SU-DHL-6 (cell line): ENCODE results near the gene WDR62.

Experiments used
- H2AFZ ChIP-seq: fragments of 200-600 bp; sonication (generic); 2 replicates; pipeline ENCODE4 v1.6.1; 2014; ENCODE audit warnings: low read depth, mild to moderate bottlenecking, moderate library complexity, mixed read lengths, antibody characterized with exemption, low read length; ENCODE audit not compliant: severe bottlenecking
- H3F3A ChIP-seq: fragments of 200-600 bp; shearing (Covaris generic); 2 replicates; pipeline ENCODE4 v1.6.0; 2016; ENCODE audit warnings: antibody characterized with exemption, mild to moderate bottlenecking; ENCODE audit not compliant: insufficient read depth
- H3K27ac ChIP-seq: fragments of 200-600 bp; sonication (generic); 2 replicates; pipeline ENCODE4 v1.5.1; 2016; ENCODE audit warnings: low read depth, mild to moderate bottlenecking, low read length, moderate library complexity, mixed read lengths
- H3K27me3 ChIP-seq: fragments of 200-600 bp; sonication (generic), shearing (Covaris generic); 2 replicates; pipeline ENCODE4 v1.6.0; 2014; ENCODE audit warnings: mild to moderate bottlenecking, low read length
- H3K36me3 ChIP-seq: fragments of 200-600 bp; sonication (generic); 2 replicates; pipeline ENCODE4 v1.6.1; 2014; ENCODE audit warnings: mild to moderate bottlenecking, low read length, mixed read lengths
- H3K4me2 ChIP-seq: fragments of 300-600, 200-600 bp; shearing (Covaris generic), sonication (generic); 2 replicates; pipeline ENCODE4 v1.6.0; 2014; ENCODE audit warnings: low read length, low read depth, mild to moderate bottlenecking; ENCODE audit not compliant: poor library complexity, severe bottlenecking
- H3K4me3 ChIP-seq: fragments of 200-600 bp; sonication (generic); 2 replicates; pipeline ENCODE4 v1.5.1; 2014; ENCODE audit warnings: antibody characterized with exemption, low read length, mild to moderate bottlenecking, mixed read lengths; ENCODE audit not compliant: insufficient read depth, poor library complexity, severe bottlenecking
- H3K79me2 ChIP-seq: fragments of 200-600 bp; sonication (generic); 2 replicates; pipeline ENCODE4 v1.6.1; 2014; ENCODE audit warnings: mild to moderate bottlenecking, low read length, moderate library complexity; ENCODE audit not compliant: insufficient read depth
- H3K9ac ChIP-seq: fragments of 200-600 bp; sonication (generic); 2 replicates; pipeline ENCODE4 v1.7.0; 2014; ENCODE audit warnings: mild to moderate bottlenecking, low read length
- H3K9me2 ChIP-seq: fragments of 200-600 bp; sonication (generic); replicated peaks from 2 replicates; pipeline ENCODE4 v1.6.1; 2014; ENCODE audit warnings: low read length; ENCODE audit not compliant: insufficient read depth
- H3K9me3 ChIP-seq: fragments of 200-600 bp; sonication (generic); 2 replicates; pipeline ENCODE4 v1.6.1; 2014; ENCODE audit warnings: low read length, mixed read lengths; ENCODE audit not compliant: insufficient read depth
- H4K20me1 ChIP-seq: fragments of 200-600 bp; sonication (generic); 2 replicates; pipeline ENCODE4 v1.6.1; 2014; ENCODE audit warnings: low read depth, mild to moderate bottlenecking, antibody characterized with exemption, low read length, moderate library complexity, mixed read lengths
- EZH2phosphoT487 ChIP-seq: fragments of 200-600 bp; sonication (generic), shearing (Covaris generic); conservative IDR thresholded peaks from 2 replicates; pipeline ENCODE4 v1.6.1; 2018; ENCODE audit warnings: mild to moderate bottlenecking, antibody characterized with exemption, low read length, moderate library complexity, mixed read lengths
- TF ChIP-seq, protein P1 (sequence below): fragments of 200-600 bp; sonication (generic); IDR thresholded peaks from one replicate; pipeline ENCODE4 v1.5.1; 2017; ENCODE audit warnings: antibody characterized with exemption, mild to moderate bottlenecking, low read length, moderate library complexity; ENCODE audit not compliant: insufficient read depth, poor library complexity, severe bottlenecking

WDR62 gene

DNA sequence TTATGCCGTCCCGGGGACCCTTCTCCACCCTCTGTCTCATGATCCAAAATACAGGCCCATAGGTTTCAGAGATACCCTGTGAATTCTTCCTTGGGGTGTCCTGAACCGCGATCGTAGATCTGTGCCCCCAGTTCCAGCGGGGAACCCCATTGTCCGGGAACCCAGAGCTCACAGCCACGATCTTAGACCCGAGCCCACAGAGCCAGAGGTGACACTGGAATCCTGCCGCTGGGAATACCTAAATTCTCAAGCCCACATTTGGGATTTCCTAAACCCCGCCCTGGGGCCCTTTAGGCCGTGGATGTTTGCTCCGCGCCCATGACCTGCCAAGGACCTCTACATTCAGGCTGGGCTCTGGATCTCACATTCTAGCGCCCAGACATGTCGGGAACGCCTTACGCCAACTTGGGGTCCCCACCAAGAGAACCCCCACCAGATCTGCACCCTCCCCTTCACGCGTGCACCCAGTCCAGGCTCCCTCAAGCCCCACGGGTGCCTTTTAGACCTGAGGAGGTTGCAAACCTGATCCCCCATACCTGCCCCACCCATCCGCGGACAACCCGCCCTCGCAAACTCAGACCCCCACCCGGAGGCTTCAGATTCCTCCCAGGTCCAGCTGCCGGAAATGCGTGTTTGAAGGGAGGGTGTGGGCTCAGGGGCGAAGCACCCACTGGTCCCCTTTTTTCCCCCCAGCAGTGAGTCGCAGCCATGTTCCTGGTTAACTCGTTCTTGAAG is 85.8 kb downstream of the WDR62 start:
- Histone ChIP-seq H3K79me2 (peaks cover 13% of the 10 kb centered on the region; the same call in 1 of the 2 replicates), H3F3A (peaks cover 7% of the 10 kb centered on the region; the same call in 1 of the 2 replicates), H3K4me3 (peak overlapping the region; percentile 93), H4K20me1 (no peaks in the 10 kb centered on the region), H3K9ac (peak overlapping the region; percentile 91), H3K9me2 (no peaks in the 10 kb centered on the region), H2AFZ (peak overlapping the region; percentile 66), H3K9me3 (no peaks in the 10 kb centered on the region), H3K36me3 (no peaks in the 10 kb centered on the region), H3K4me2 (peak overlapping the region; percentile 73), H3K27ac (peak overlapping the region; percentile 68), H3K27me3 (no peaks in the 10 kb centered on the region)
- TF ChIP-seq EZH2phosphoT487, result no peak
- TF ChIP-seq, protein P1, sequence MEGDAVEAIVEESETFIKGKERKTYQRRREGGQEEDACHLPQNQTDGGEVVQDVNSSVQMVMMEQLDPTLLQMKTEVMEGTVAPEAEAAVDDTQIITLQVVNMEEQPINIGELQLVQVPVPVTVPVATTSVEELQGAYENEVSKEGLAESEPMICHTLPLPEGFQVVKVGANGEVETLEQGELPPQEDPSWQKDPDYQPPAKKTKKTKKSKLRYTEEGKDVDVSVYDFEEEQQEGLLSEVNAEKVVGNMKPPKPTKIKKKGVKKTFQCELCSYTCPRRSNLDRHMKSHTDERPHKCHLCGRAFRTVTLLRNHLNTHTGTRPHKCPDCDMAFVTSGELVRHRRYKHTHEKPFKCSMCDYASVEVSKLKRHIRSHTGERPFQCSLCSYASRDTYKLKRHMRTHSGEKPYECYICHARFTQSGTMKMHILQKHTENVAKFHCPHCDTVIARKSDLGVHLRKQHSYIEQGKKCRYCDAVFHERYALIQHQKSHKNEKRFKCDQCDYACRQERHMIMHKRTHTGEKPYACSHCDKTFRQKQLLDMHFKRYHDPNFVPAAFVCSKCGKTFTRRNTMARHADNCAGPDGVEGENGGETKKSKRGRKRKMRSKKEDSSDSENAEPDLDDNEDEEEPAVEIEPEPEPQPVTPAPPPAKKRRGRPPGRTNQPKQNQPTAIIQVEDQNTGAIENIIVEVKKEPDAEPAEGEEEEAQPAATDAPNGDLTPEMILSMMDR, result no peak

DNA sequence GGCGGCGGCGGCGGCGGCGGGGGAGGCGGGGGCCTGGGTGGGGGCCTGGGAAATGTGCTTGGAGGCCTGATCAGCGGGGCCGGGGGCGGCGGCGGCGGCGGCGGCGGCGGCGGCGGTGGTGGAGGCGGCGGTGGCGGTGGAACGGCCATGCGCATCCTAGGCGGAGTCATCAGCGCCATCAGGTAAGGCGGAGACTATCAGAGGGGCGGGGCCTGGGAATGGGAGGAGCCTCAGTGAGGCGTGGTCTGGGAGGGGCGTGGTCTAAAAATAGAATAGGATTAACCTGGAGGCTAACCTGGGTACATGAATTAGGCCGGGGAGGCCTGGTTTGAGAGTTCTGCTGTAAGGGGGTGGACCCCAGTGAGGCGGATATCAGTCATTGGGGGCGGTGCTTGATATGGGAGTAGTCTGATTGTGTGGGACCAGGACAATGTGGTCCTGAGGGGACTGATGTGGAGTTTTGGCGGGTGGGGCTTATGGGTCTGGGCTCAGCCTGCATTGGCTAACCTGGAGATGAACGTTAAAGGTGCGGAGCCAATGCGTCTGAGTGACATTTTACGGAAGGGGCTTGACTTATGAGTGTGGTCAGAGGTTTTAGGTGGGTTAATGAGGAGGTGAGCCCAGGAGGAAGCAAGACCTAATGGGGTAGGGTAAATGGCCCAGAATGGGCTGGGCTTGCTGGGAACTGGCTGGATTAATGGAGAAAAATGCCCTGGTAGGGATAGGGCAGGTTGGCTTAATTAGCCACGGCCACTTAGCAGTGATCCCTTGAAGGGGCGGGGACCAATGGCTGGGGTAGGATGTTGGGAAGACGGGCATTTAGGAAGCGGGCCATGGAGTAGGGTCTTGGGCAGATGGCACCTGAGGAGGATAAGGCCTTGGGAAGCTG is 86.6 kb downstream of the WDR62 start:
- H3K79me2 ChIP-seq, result peaks cover 13% of the 10 kb centered on the region; the same call in 1 of the 2 replicates
- H3K4me3 ChIP-seq, result peak overlapping the region; percentile 93
- peak overlapping the region; percentile 73 for H3K4me2 ChIP-seq
- H2AFZ ChIP-seq, result no peak overlapping the region
- H3K27me3 ChIP-seq, result no peaks in the 10 kb centered on the region
- H3K9me3 ChIP-seq, result no peaks in the 10 kb centered on the region
- TF ChIP-seq, protein P1, result no peak
- no peak for TF ChIP-seq EZH2phosphoT487
- H3K9ac ChIP-seq, result peak overlapping the region; percentile 91
- H3F3A ChIP-seq, result peaks cover 7% of the 10 kb centered on the region; the same call in 1 of the 2 replicates
- no peaks in the 10 kb centered on the region for H4K20me1 ChIP-seq
- no peaks in the 10 kb centered on the region for H3K36me3 ChIP-seq
- peak overlapping the region; percentile 68; the same call in 1 of the 2 replicates for H3K27ac ChIP-seq
- H3K9me2 ChIP-seq, result no peaks in the 10 kb centered on the region

DNA sequence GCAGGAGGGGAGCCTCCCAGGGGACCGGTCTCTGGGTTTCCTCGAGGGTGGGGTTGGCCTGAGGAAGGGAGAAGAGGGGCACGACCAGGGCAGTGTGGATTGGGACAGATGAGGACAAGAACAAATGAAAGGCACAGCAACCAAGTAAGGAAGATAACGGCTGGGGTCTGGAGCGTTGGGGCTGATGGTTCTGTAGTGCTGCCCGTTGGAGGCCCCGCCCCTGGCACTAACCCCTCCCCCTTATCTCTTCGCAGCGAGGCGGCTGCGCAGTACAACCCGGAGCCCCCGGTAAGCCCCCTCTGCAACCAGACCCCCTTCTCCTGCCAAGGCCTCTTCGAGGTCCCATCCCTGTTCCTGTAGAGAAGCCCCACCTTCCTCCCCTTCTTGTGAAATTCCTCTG is 87.3 kb downstream of the WDR62 start:
- Histone ChIP-seq H3K4me2 (no peak overlapping the region), H2AFZ (no peak overlapping the region), H4K20me1 (no peaks in the 10 kb centered on the region), H3K27me3 (no peaks in the 10 kb centered on the region), H3K79me2 (peaks cover 13% of the 10 kb centered on the region; the same call in 1 of the 2 replicates), H3K4me3 (no peak overlapping the region), H3K9ac (no peak overlapping the region), H3K9me2 (no peaks in the 10 kb centered on the region), H3F3A (peaks cover 2% of the 10 kb centered on the region; the same call in 1 of the 2 replicates), H3K9me3 (no peaks in the 10 kb centered on the region), H3K27ac (no peak overlapping the region), H3K36me3 (no peaks in the 10 kb centered on the region)
- TF ChIP-seq EZH2phosphoT487, result no peak
- TF ChIP-seq, protein P1, result no peak
